H1 (cell line): ENCODE results near the gene AQP6. TPM values are rescaled to one million over a fixed set of nuclear protein-coding genes. Genes with fewer than 3 reads are reported as not detected.

ENCODE experiments used
- CTCF ChIA-PET: fragments of 300-600 bp; sonication (Branson Sonifier 250); formaldehyde crosslinking; loops from one replicate; lab custom pipeline; 2021; ENCODE audit not compliant: partially characterized antibody; lab: Charles Lee
- POLR2A ChIA-PET: fragments of 300-600 bp; sonication (Branson Sonifier 250); formaldehyde crosslinking; loops from one replicate; lab custom pipeline; 2021; ENCODE audit warnings: inconsistent platforms; ENCODE audit not compliant: partially characterized antibody; lab: Charles Lee
- DNase-seq, 2 experiments: peaks; one replicate each; pipeline versions ENCODE4 v3.0.0 to v3.0.0-alpha.2; 2010 to 2022; ENCODE audit warnings: low spot score in 2 of 2, low read depth in 1 of 2, mixed read lengths in 1 of 2
- FAIRE-seq: peaks from 2 replicates; lab custom pipeline; 2011; peaks lifted over from hg19 to GRCh38; lab: Jason Lieb, UNC
- H2AFZ ChIP-seq: 2 replicates; pipeline ENCODE4 v1.8.1; 2012; ENCODE audit warnings: low read length, inconsistent platforms
- H2AK5ac ChIP-seq: 2 replicates; pipeline ENCODE4 v1.6.1; 2013; ENCODE audit warnings: low read depth, low read length
- H2BK120ac ChIP-seq: replicated peaks from 2 replicates; pipeline ENCODE3; 2013; ENCODE audit warnings: low read depth, low read length, inconsistent platforms
- H2BK12ac ChIP-seq: 2 replicates; pipeline ENCODE4 v1.6.1; 2013; ENCODE audit warnings: low read depth, low read length
- H2BK15ac ChIP-seq: 2 replicates; pipeline ENCODE4 v1.6.1; 2013; ENCODE audit warnings: low read length
- H2BK20ac ChIP-seq: 2 replicates; pipeline ENCODE4 v1.6.1; 2013; ENCODE audit warnings: low read length
- H2BK5ac ChIP-seq: 2 replicates; pipeline ENCODE4 v1.6.1; 2013; ENCODE audit warnings: low read depth, low read length
- H3K14ac ChIP-seq: 2 replicates; pipeline ENCODE4 v1.6.1; 2013; ENCODE audit warnings: inconsistent platforms; ENCODE audit not compliant: insufficient read length
- H3K18ac ChIP-seq: 2 replicates; pipeline ENCODE4 v1.6.1; 2013; ENCODE audit warnings: low read length; ENCODE audit errors: extremely low read depth
- H3K23ac ChIP-seq: 2 replicates; pipeline ENCODE4 v1.6.1; 2013; ENCODE audit warnings: inconsistent platforms; ENCODE audit not compliant: insufficient read length
- H3K23me2 ChIP-seq: 2 replicates; pipeline ENCODE4 v1.6.1; 2013; ENCODE audit warnings: low read depth, low read length
- H3K27ac ChIP-seq: 2 replicates; pipeline ENCODE4 v1.6.1; 2011; ENCODE audit warnings: low read depth, low read length, inconsistent platforms
- H3K27me3 ChIP-seq, 4 experiments: replicated peaks in 1 of 4; 1 replicate in 1 of 4; 2 replicates in 3 of 4; pipeline versions ENCODE4 v1.6.1 to v1.8.1; 2011 to 2013; ENCODE audit warnings: low read length in 3 of 4, mild to moderate bottlenecking in 3 of 4, inconsistent platforms in 2 of 4, mixed read lengths in 2 of 4, moderate library complexity in 1 of 4; ENCODE audit not compliant: control insufficient read depth in 3 of 4, insufficient read depth in 3 of 4; ENCODE audit errors: extremely low read depth in 1 of 4
- H3K36me3 ChIP-seq, 4 experiments: 2 replicates each; pipeline versions ENCODE4 v1.6.1 to v1.8.1; 2011 to 2013; ENCODE audit warnings: mild to moderate bottlenecking in 4 of 4, low read length in 3 of 4, moderate library complexity in 2 of 4, control low read depth in 1 of 4, inconsistent platforms in 1 of 4; ENCODE audit not compliant: insufficient read depth in 4 of 4, control insufficient read depth in 2 of 4
- H3K4ac ChIP-seq: replicated peaks from 2 replicates; pipeline ENCODE3; 2013; ENCODE audit warnings: low read length, low read depth, mixed read lengths, inconsistent platforms; ENCODE audit not compliant: insufficient read length
- H3K4me1 ChIP-seq, 4 experiments: replicated peaks in 1 of 4; 1 replicate in 1 of 4; 2 replicates in 3 of 4; pipeline versions ENCODE4 v1.6.1 to v1.8.1; 2011 to 2013; ENCODE audit warnings: low read length in 3 of 4, inconsistent platforms in 2 of 4, mixed read lengths in 1 of 4; ENCODE audit not compliant: insufficient read depth in 4 of 4, control insufficient read depth in 3 of 4
- H3K4me2 ChIP-seq, 2 experiments: 2 replicates each; pipeline versions ENCODE4 v1.6.1 to v1.8.1; 2011 to 2013; ENCODE audit warnings: low read depth in 2 of 2, low read length in 2 of 2, control low read depth in 1 of 2, inconsistent platforms in 1 of 2, mild to moderate bottlenecking in 1 of 2; ENCODE audit not compliant: insufficient read depth in 1 of 2
- H3K4me3 ChIP-seq, 4 experiments: fragments of 200-600, 300-600 bp in 1 of 4; sonication (generic), shearing (Covaris generic), sonication (Bioruptor Twin) in 1 of 4; 2 replicates each; pipeline versions ENCODE4 v1.5.1 to v1.8.1; 2011 to 2016; ENCODE audit warnings: low read length in 4 of 4, low read depth in 3 of 4, control low read depth in 2 of 4, inconsistent platforms in 2 of 4, mild to moderate bottlenecking in 2 of 4, mixed read lengths in 1 of 4, moderate library complexity in 1 of 4; ENCODE audit not compliant: insufficient read depth in 2 of 4; ENCODE audit errors: extremely low read depth in 1 of 4
- H3K56ac ChIP-seq: replicated peaks from 2 replicates; pipeline ENCODE3; 2013; ENCODE audit warnings: low read depth, mild to moderate bottlenecking, mixed read lengths, low read length, inconsistent platforms; ENCODE audit not compliant: insufficient read length
- H3K79me1 ChIP-seq: 2 replicates; pipeline ENCODE4 v1.6.1; 2013; ENCODE audit warnings: low read depth, low read length, control low read depth
- H3K79me2 ChIP-seq, 2 experiments: 2 replicates each; pipeline versions ENCODE4 v1.6.1 to v1.8.1; 2012 to 2013; ENCODE audit warnings: low read length in 2 of 2, mild to moderate bottlenecking in 2 of 2, inconsistent platforms in 1 of 2; ENCODE audit not compliant: insufficient read depth in 2 of 2, control insufficient read depth in 1 of 2
- H3K9ac ChIP-seq, 4 experiments: replicated peaks in 1 of 4; 1 replicate in 1 of 4; 2 replicates in 3 of 4; pipeline versions ENCODE4 v1.6.1 to v1.8.1; 2011 to 2013; ENCODE audit warnings: low read depth in 3 of 4, low read length in 3 of 4, control low read depth in 2 of 4, mild to moderate bottlenecking in 2 of 4, moderate library complexity in 2 of 4, inconsistent platforms in 1 of 4; ENCODE audit errors: extremely low read depth in 1 of 4
- H3K9me3 ChIP-seq, 2 experiments: 2 replicates each; pipeline versions ENCODE4 v1.6.1 to v1.8.1; 2012 to 2013; ENCODE audit warnings: mild to moderate bottlenecking in 2 of 2, moderate library complexity in 2 of 2, control low read depth in 1 of 2, inconsistent platforms in 1 of 2, low read depth in 1 of 2, low read length in 1 of 2, mixed read lengths in 1 of 2; ENCODE audit not compliant: insufficient read depth in 2 of 2
- H4K20me1 ChIP-seq, 2 experiments: replicated peaks in 1 of 2; 2 replicates each; pipeline versions ENCODE3 to v1.8.1; 2011 to 2013; ENCODE audit warnings: inconsistent platforms in 2 of 2, low read length in 2 of 2, mild to moderate bottlenecking in 1 of 2; ENCODE audit not compliant: insufficient read depth in 2 of 2, control insufficient read depth in 1 of 2
- H4K5ac ChIP-seq: 2 replicates; pipeline ENCODE4 v1.6.1; 2013; ENCODE audit warnings: low read length, low read depth, mixed read lengths, inconsistent platforms; ENCODE audit not compliant: insufficient read length
- H4K8ac ChIP-seq: 2 replicates; pipeline ENCODE4 v1.8.0; 2013; ENCODE audit warnings: mild to moderate bottlenecking, moderate library complexity, low read length, inconsistent platforms; ENCODE audit not compliant: insufficient read depth; ENCODE audit errors: extremely low read depth
- H4K91ac ChIP-seq: replicated peaks from 2 replicates; pipeline ENCODE3; 2013; ENCODE audit warnings: low read length, mixed read lengths, inconsistent platforms; ENCODE audit not compliant: insufficient read length
- CBX8 ChIP-seq: fragments of 300-800, 300-1000 bp; sonication (generic); IDR thresholded peaks from 2 replicates; pipeline ENCODE4 v1.7.1; 2016; ENCODE audit warnings: low read depth, low read length, borderline replicate concordance
- CEBPB ChIP-seq: IDR thresholded peaks from 2 replicates; pipeline ENCODE4 v1.6.1; 2012; ENCODE audit warnings: low read depth, low read length
- CHD1 ChIP-seq: IDR thresholded peaks from 2 replicates; pipeline ENCODE4 v1.6.1; 2012; ENCODE audit warnings: low read depth, low read length, improper control_type of control experiment
- CTCF ChIP-seq, 3 experiments: IDR thresholded peaks; 1 replicate in 2 of 3; 2 replicates in 1 of 3; pipeline versions ENCODE4 v1.5.1 to v1.6.1; 2011; ENCODE audit warnings: low read length in 3 of 3, mild to moderate bottlenecking in 3 of 3, inconsistent platforms in 2 of 3, low read depth in 1 of 3, moderate library complexity in 1 of 3; ENCODE audit not compliant: insufficient read depth in 1 of 3; ENCODE audit errors: control extremely low read depth in 1 of 3
- MAX ChIP-seq: IDR thresholded peaks from 2 replicates; pipeline ENCODE4 v1.6.1; 2012; ENCODE audit warnings: inconsistent platforms
- POLR2AphosphoS5 ChIP-seq: IDR thresholded peaks from 2 replicates; pipeline ENCODE4 v1.6.1; 2011; ENCODE audit warnings: low read depth, low read length
- SIX5 ChIP-seq: IDR thresholded peaks from 2 replicates; pipeline ENCODE4 v1.6.1; 2011; ENCODE audit warnings: mild to moderate bottlenecking, low read depth, low read length
- TAF7 ChIP-seq: optimal IDR thresholded peaks from 2 replicates; pipeline ENCODE3; 2011; ENCODE audit warnings: low read depth, mild to moderate bottlenecking, inconsistent platforms, low read length, moderate library complexity, borderline replicate concordance
- WGBS, 2 experiments: shearing (Covaris generic) in 1 of 2; methylation state at CpG; one replicate each; pipeline versions ENCODE4 v1.1.6 to v1.1.7; 2013 to 2015; ENCODE audit warnings: low lambda C conversion rate in 2 of 2, mixed read lengths in 2 of 2, inconsistent platforms in 1 of 2, low coverage in 1 of 2, missing lambda C conversion rate in 1 of 2; ENCODE audit not compliant: insufficient replicate concordance in 2 of 2, insufficient coverage in 1 of 2, insufficient read length in 1 of 2; ENCODE audit errors: extremely low coverage in 1 of 2, missing lambda C conversion rate in 1 of 2; 5-methylcytosine and 5-hydroxymethylcytosine counted together
- polyA plus RNA-seq, 7 experiments: library from polyadenylated mRNA; depleted of rRNA in 3 of 7; stranded (reverse) in 5 of 7; unstranded in 2 of 7; fragments of >200 nt in 5 of 7; fragments of 200-250 nt in 2 of 7; gene quantifications; 1 replicate in 5 of 7; 2 replicates in 1 of 7; 4 replicates in 1 of 7; pipeline versions ENCODE4 v1.2.1 to v1.2.3, GENCODE V29; 2011 to 2013; ENCODE audit warnings: missing spikeins in 2 of 7, mixed read lengths in 2 of 7
- total RNA-seq: library from RNA; stranded (reverse); fragmentation: NEBNext Ultra II Directional; extraction: Animal tissue kit (Norgen Biotek cat#: 25700); gene quantifications from 2 replicates; pipeline ENCODE4 v1.2.1, GENCODE V29; 2021

The AQP6 gene
- total and polyA plus RNA-seq, 2 of the 8 experiments (the other 6 are each of a cell fraction or from before 2014, with no cell fraction given), result 0.03 to 0.17 TPM

GRCh38 chr12:49951411-49952240 lies 21.1 kb upstream of the AQP6 start:
- Histone ChIP-seq H2AK5ac (no peak overlapping the region), H3K27ac (no peak overlapping the region), H3K56ac (no peak overlapping the region), H3K14ac (no peak overlapping the region), H2BK20ac (no peak overlapping the region), H3K79me2 (no peaks in the 10 kb centered on the region), H2AFZ (no peak overlapping the region), H3K23ac (no peak overlapping the region), H3K79me1 (no peaks in the 10 kb centered on the region), H2BK5ac (no peak overlapping the region), H3K4me1 (peaks cover 0 to 8% (median 4%) of the 10 kb centered on the region in 4 experiments; a peak in 3 of 7 replicates), H4K20me1 (no peaks in the 10 kb centered on the region), H3K36me3 (no peaks in the 10 kb centered on the region), H4K91ac (peak overlapping the region; percentile 52), H3K9ac (no peak overlapping the region), H3K4me3 (no peak overlapping the region), H4K5ac (no peak overlapping the region), H2BK120ac (no peak overlapping the region), H3K18ac (no peak overlapping the region), H3K4ac (peak overlapping the region; percentile 76), H2BK15ac (no peak overlapping the region), H2BK12ac (no peak overlapping the region), H4K8ac (no peak overlapping the region), H3K27me3 (peaks cover 0 to 23% (median 19%) of the 10 kb centered on the region in 4 experiments; a peak in 6 of 7 replicates), H3K9me3 (no peaks in the 10 kb centered on the region), H3K4me2 (no peak overlapping the region), H3K23me2 (no peaks in the 10 kb centered on the region; the same call in 1 of the 2 replicates)
- TF ChIP-seq POLR2AphosphoS5 (no peak), CTCF (IDR thresholded peaks at IDR 0.05; ENCODE audit: control extremely low read depth in 1 of 3, insufficient read depth in 1 of 3, low read depth in 1 of 3, low read length in 3 of 3) (no peak), CEBPB (no peak), CHD1 (no peak), SIX5 (no peak), MAX (no peak), TAF7 (no peak), CBX8 (no peak)
- ChIA-PET POLR2A (no interaction called here), CTCF (interaction anchor here (1.3 to 7.6 kb wide), 2 partner anchors 12 to 15 kb away, joined by 3 to 104 read pairs; no protein-coding TSS in a partner anchor)
- DNase-seq, result no peak
- no peak for FAIRE-seq
- 81% methylated on average over 14 of the region's 14 CpGs; no CpG with 5 or more reads in 1 of the 2 experiments for WGBS, 2 experiments
